Upper lobe of left lung (tissue), 6 donors: ENCODE measurements around the gene FANCC. TPM values are rescaled to one million over a fixed set of nuclear protein-coding genes. Genes with fewer than 3 reads are reported as not detected.
A peak's percentile ranks its signal among the peaks of the same experiment; 100 is the strongest.

Experiments used
- ATAC-seq, 2 donors: fragments of 200-7000 bp; cut with Tn5 transposase; one replicate each; pipeline ENCODE4 v1.9.1; 2022; ENCODE audit warnings: mild to moderate bottlenecking in 2 of 2, moderate library complexity in 2 of 2; ENCODE audit not compliant: low FRiP score in 2 of 2
- DNase-seq, 2 donors: peaks; one replicate each; pipeline ENCODE4 v3.0.0-alpha.2; 2019 to 2020
- H3K27ac ChIP-seq, 4 donors: fragments of 200-600 bp; sonication (generic); one replicate each; pipeline ENCODE4 v1.5.1; 2016 to 2019
- H3K27me3 ChIP-seq, 4 donors: fragments of 200-600 bp; sonication (generic); one replicate each; pipeline ENCODE4 v1.5.1; 2017 to 2019
- H3K36me3 ChIP-seq, 4 donors: fragments of 200-600 bp; sonication (generic); one replicate each; pipeline ENCODE4 v1.5.1; 2016 to 2019
- H3K4me1 ChIP-seq, 4 donors: fragments of 200-600 bp; sonication (generic); one replicate each; pipeline ENCODE4 v1.5.1; 2018 to 2019
- H3K4me3 ChIP-seq, 4 donors: fragments of 200-600 bp; sonication (generic); one replicate each; pipeline ENCODE4 v1.5.1; 2017 to 2019; ENCODE audit warnings: mild to moderate bottlenecking in 2 of 4, moderate library complexity in 1 of 4
- H3K9me3 ChIP-seq, 4 donors: fragments of 200-600 bp; sonication (generic); one replicate each; pipeline ENCODE4 v1.5.1; 2018 to 2019
- CTCF ChIP-seq, 6 experiments: fragments of 450-650 bp in 4 of 6; fragments of 200-600 bp in 2 of 6; sonication (generic) in 2 of 6; IDR thresholded peaks; one replicate each; pipeline ENCODE4 v1.5.1; 2016 to 2019; ENCODE audit warnings: antibody characterized with exemption in 6 of 6
- EP300 ChIP-seq, 4 donors: sonication (generic); formaldehyde crosslinking; IDR thresholded peaks; one replicate each; pipeline ENCODE4 v1.5.1; 2017; ENCODE audit warnings: antibody characterized with exemption in 4 of 4, control low read depth in 2 of 4
- POLR2A ChIP-seq, 4 donors: fragments of 450-650 bp; IDR thresholded peaks; one replicate each; pipeline ENCODE4 v1.5.1; 2016 to 2017; ENCODE audit warnings: antibody characterized with exemption in 4 of 4, mild to moderate bottlenecking in 2 of 4
- POLR2AphosphoS5 ChIP-seq, 2 donors: sonication (generic); formaldehyde crosslinking; IDR thresholded peaks; one replicate each; pipeline ENCODE4 v1.5.1; 2017; ENCODE audit warnings: antibody characterized with exemption in 2 of 2
- WGBS, 2 donors: methylation state at CpG; one replicate each; pipeline ENCODE4 v1.1.5; 2017 to 2018; 5-methylcytosine and 5-hydroxymethylcytosine counted together
- total RNA-seq, 6 donors: library from RNA; depleted of rRNA in 4 of 6; stranded (reverse); fragments of >200 nt in 4 of 6; gene quantifications; one replicate each; pipeline versions ENCODE4 v1.1.0 to v1.2.1, GENCODE V29; 2016 to 2021
- donor health status: DM: no; HTN: no; CAD: no; lungs with moderate emphysema.
- donor health status: DM: no; HTN: yes; CAD: no; lungs with severe emphysema.

FANCC gene
- total RNA-seq, 6 donors from 2014 or later, result 6.7 to 27.2 (median 10.8) TPM

DNA sequence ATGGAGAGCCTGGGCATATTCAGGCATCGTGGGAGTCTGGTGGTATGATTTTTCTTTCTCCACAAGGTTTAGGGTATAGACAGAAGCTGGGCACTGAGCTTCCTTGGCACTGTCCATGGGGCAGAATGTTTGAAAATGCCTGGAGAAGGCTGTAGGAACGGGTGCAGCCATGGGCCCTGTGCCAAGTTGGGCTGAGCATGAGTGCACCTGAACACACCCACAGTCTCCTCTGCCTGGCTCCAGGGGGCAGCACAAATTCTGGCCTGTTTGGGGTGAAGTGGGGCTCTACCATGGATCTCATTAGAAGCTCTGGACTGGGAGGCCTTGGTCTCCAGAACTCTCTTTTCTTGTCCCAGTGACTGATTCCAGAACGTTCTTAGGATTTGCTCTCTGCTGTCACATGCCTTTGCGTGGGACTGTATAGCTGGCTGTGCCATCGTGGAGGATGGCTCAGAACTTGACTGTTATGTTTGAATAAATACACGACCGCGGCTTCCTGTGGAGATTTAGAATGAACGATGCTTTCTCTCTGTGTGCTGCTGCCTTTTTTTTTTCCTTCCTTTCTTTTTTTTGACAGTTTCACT is 229.8 kb downstream of the FANCC start:
- TF ChIP-seq EP300 (IDR thresholded peaks at IDR 0.05) (no peak), CTCF (IDR thresholded peaks at IDR 0.05) (peak in 1 of 6 experiments; percentile 8)
- peak in 1 of 2 donors; percentile 49 for DNase-seq
- Histone ChIP-seq H3K27ac (peak overlapping the region in 2 of 4 donors; percentile 46 to 67), H3K36me3 (peaks cover 2 to 45% (median 31%) of the 10 kb centered on the region in 4 donors), H3K27me3 (no peaks in the 10 kb centered on the region), H3K9me3 (no peaks in the 10 kb centered on the region), H3K4me1 (peaks cover 30 to 44% (median 34%) of the 10 kb centered on the region in 4 donors), H3K4me3 (no peak overlapping the region)
- 65 to 78% methylated on average over 9 of the region's 9 CpGs for WGBS, 2 donors
- no peak for ATAC-seq

GRCh38 chr9:95086564-95086955 is 230.9 kb downstream of the FANCC start:
- ATAC-seq, result no peak
- TF ChIP-seq POLR2AphosphoS5 (IDR thresholded peaks at IDR 0.05) (no peak), CTCF (IDR thresholded peaks at IDR 0.05) (no peak)
- WGBS, 2 donors, result 88 to 90% methylated on average over 8 of the region's 8 CpGs
- Histone ChIP-seq H3K4me3 (no peak overlapping the region), H3K4me1 (peaks cover 21 to 32% (median 22%) of the 10 kb centered on the region in 4 donors), H3K27ac (peak overlapping the region in 1 of 4 donors; percentile 29), H3K9me3 (no peaks in the 10 kb centered on the region), H3K36me3 (peaks cover 10 to 57% (median 42%) of the 10 kb centered on the region in 4 donors), H3K27me3 (no peaks in the 10 kb centered on the region)
- no peak for DNase-seq

DNA sequence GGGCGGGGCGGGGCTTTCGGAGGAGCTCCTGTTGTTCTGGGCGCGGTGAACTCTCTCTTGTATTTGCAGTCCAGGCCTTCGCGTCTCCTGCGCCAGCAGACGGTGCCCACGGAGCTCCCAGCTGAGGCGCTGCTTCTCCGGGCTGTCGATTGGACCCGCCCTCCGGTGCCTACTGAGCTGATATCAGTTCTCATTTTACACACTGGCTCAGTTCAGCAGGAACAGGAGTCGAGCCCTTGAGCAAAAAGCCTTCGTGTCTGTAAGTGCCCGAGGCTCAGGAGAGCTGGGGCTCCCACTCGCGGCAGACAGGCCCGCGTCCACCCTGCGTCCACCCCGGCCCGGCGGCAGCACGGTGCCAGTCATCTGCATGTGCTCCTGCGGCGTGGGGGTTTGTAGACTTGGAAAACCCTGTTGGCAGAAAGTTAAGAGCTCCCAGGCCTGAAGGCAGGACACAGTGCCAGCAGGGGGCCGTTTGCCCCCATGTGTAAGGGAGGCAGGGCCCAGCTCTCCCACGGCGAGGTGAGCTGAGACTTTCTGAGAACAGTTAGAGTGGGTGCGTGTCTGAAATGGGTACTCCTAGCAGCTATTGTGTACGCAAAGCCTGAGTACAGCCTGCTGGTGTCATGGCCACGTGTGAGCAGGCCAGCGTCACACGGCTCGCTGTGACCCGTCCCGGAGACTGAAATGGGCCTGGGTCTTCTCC is 231.5 kb downstream of the FANCC start:
- Histone ChIP-seq H3K9me3 (no peaks in the 10 kb centered on the region), H3K4me3 (no peak overlapping the region), H3K36me3 (peaks cover 10 to 63% (median 48%) of the 10 kb centered on the region in 4 donors), H3K27ac (peak overlapping the region in 1 of 4 donors; percentile 29), H3K27me3 (no peaks in the 10 kb centered on the region), H3K4me1 (peaks cover 16 to 26% (median 17%) of the 10 kb centered on the region in 4 donors)
- DNase-seq (peak; percentile 21 to 83), ATAC-seq (no peak)
- TF ChIP-seq POLR2A (IDR thresholded peaks at IDR 0.05) (no peak), POLR2AphosphoS5 (IDR thresholded peaks at IDR 0.05) (no peak), EP300 (IDR thresholded peaks at IDR 0.05) (no peak), CTCF (IDR thresholded peaks at IDR 0.05) (no peak)
- WGBS, 2 donors, result 92% methylated on average over 25 to 40 of the region's 40 CpGs

DNA sequence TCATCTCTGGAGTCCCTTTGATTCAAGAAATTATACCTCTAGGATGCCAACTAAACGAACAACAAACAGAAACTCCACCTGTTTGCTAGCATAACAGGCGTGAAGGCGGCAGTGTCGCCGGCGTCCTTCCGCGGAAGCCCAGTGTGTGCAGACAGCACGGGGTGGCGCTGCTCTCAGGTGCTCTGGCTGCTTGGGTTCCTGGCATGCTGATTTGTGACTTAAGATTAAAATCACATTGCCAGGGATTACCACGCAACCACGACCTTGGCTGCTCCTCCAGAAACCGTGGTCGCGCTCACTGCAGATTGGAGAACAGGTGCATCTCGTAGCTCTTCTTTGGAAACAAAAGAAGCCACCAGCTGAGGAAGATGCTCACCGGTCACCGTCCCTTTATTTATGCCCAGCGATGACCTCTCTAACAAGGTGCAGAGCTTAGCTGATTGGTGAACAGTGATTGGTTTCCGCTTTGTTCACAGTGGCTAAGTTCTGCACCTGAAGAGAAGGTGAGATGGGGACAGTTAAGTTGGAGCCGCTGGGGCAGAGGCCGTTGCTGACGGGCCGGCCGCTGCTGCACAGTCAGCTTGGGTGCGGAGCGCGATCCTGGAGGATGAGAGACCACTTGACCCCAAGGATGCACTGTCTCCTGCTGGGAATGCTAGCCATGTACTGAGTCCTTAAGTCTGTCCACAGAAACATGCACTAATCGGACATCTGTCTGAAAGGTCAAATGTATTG is 232.3 kb downstream of the FANCC start:
- TF ChIP-seq CTCF (IDR thresholded peaks at IDR 0.05) (no peak), POLR2A (IDR thresholded peaks at IDR 0.05) (no peak), EP300 (IDR thresholded peaks at IDR 0.05) (no peak), POLR2AphosphoS5 (IDR thresholded peaks at IDR 0.05) (no peak)
- Histone ChIP-seq H3K4me3 (no peak overlapping the region), H3K27me3 (no peaks in the 10 kb centered on the region), H3K36me3 (peaks cover 10 to 68% (median 53%) of the 10 kb centered on the region in 4 donors), H3K27ac (no peak overlapping the region), H3K9me3 (no peaks in the 10 kb centered on the region), H3K4me1 (peaks cover 8 to 18% (median 9%) of the 10 kb centered on the region in 4 donors)
- 94 to 95% methylated on average over 29 of the region's 29 CpGs for WGBS, 2 donors
- no peak for ATAC-seq
- DNase-seq, result peak in 1 of 2 donors; percentile 17
